Testis (tissue), 3 donors: ENCODE results near the gene TRNAU1AP. TPM values are rescaled to one million over a fixed set of nuclear protein-coding genes. Genes with fewer than 3 reads are reported as not detected.

Source experiments
- DNase-seq: peaks from one replicate; pipeline ENCODE4 v3.0.0-alpha.2; 2019
- H3K27ac ChIP-seq, 2 donors: fragments of 200-600 bp; sonication (generic); one replicate each; pipeline ENCODE4 v1.5.1; 2019
- H3K27me3 ChIP-seq: fragments of 200-600 bp; sonication (generic); one replicate; pipeline ENCODE4 v1.5.1; 2019
- H3K36me3 ChIP-seq: fragments of 200-600 bp; sonication (generic); one replicate; pipeline ENCODE4 v1.5.1; 2017; ENCODE audit warnings: low read depth; ENCODE audit errors: missing control alignments
- H3K4me1 ChIP-seq: fragments of 200-600 bp; sonication (generic); one replicate; pipeline ENCODE4 v1.5.1; 2019
- H3K4me3 ChIP-seq, 2 donors: fragments of 200-600 bp; sonication (generic); one replicate each; pipeline ENCODE4 v1.5.1; 2017 to 2019
- H3K9me3 ChIP-seq: fragments of 200-600 bp; sonication (generic); one replicate; pipeline ENCODE4 v1.5.1; 2017
- CTCF ChIP-seq, 3 experiments: fragments of 450-650 bp in 2 of 3; fragments of 200-600 bp in 1 of 3; sonication (generic) in 1 of 3; IDR thresholded peaks; one replicate each; pipeline ENCODE4 v1.5.1; 2016 to 2019; ENCODE audit warnings: antibody characterized with exemption in 3 of 3, mild to moderate bottlenecking in 2 of 3, moderate library complexity in 1 of 3
- POLR2A ChIP-seq: fragments of 450-650 bp; IDR thresholded peaks from one replicate; pipeline ENCODE4 v1.6.1; 2017; ENCODE audit warnings: antibody characterized with exemption, mild to moderate bottlenecking, moderate library complexity
- WGBS, 2 donors: methylation state at CpG; one replicate each; pipeline ENCODE4 v1.1.5; 2018; 5-methylcytosine and 5-hydroxymethylcytosine counted together
- intact Hi-C: fragments of 100-400 bp; cut with DNase I; formaldehyde crosslinking; loops from one replicate; pipeline ENCODE4 v1.15.1; 2023; ENCODE audit warnings: low total_unique reads
- polyA plus RNA-seq: library from polyadenylated mRNA; stranded (reverse); fragments of 350-450 nt; fragmentation: Illumina TruSeq; extraction: RNeasy Lipid Tissue Mini Kit (QIAGEN cat#74804); gene quantifications from one replicate; pipeline ENCODE4 v1.2.3, GENCODE V29; 2014; ENCODE audit warnings: low read depth, low replicate concordance; ENCODE audit not compliant: insufficient read depth
- small RNA-seq, 2 donors: library from RNA; depleted of rRNA; stranded (forward); fragments of <200 nt; gene quantifications; one replicate each; pipeline ENCODE3, GENCODE V24; 2016
- total RNA-seq, 2 donors: library from RNA; depleted of rRNA; stranded (reverse); fragments of >200 nt; gene quantifications; one replicate each; pipeline ENCODE4 v1.2.3, GENCODE V29; 2016

Gene TRNAU1AP
- total and polyA plus RNA-seq, 3 donors from 2014 or later, result 15.5 to 22.5 (median 19.8) TPM

- Histone ChIP-seq H3K4me1 (no peaks in the 10 kb centered on the region), H3K36me3 (no peaks in the 10 kb centered on the region), H3K27ac (no peak overlapping the region), H3K9me3 (no peaks in the 10 kb centered on the region), H3K27me3 (no peaks in the 10 kb centered on the region), H3K4me3 (no peak overlapping the region)
- TF ChIP-seq POLR2A (no peak), CTCF (IDR thresholded peaks at IDR 0.05) (no peak)
- intact Hi-C loops, result no loop called here
- 91 to 93% methylated on average over 5 of the region's 5 CpGs for WGBS, 2 donors
- DNase-seq, result no peak
These were observed 60.3 kb downstream of the TRNAU1AP start for GRCh38 chr1:28613175-28613574.

Small RNA genes within 50 kb of the gene (small RNA-seq; reads per million reads assigned to genes)
- 0 reads per million in 2 donors for gene SNORA16A
- 0 reads per million in 2 donors for gene SNORA44
- gene SNORA61, result 0 reads per million in 2 donors
- 0 reads per million in 2 donors for gene SNORA73A
- 27.9 to 39.2 reads per million in 2 donors for gene SNORA73B
- gene SNORD99, result 37,069 to 54,689 reads per million in 2 donors

Other genes starting within 250 kb of the TRNAU1AP start
- gene MED18, start 224.0 kb upstream of the TRNAU1AP start, total RNA-seq, result 10 to 100 TPM; 17.0 to 19.9 TPM
- 18.0 TPM for gene MED18, start 224.0 kb upstream of the TRNAU1AP start, polyA plus RNA-seq
- gene PHACTR4, start 183.3 kb upstream of the TRNAU1AP start, total RNA-seq, result 10 to 100 TPM; 40.9 to 51.8 TPM
- 33.1 TPM for gene PHACTR4, start 183.3 kb upstream of the TRNAU1AP start, polyA plus RNA-seq
- 10 to 100 TPM; 25.9 to 43.2 TPM for gene RCC1, start 47.0 kb upstream of the TRNAU1AP start, total RNA-seq
- 96.9 TPM for gene RCC1, start 47.0 kb upstream of the TRNAU1AP start, polyA plus RNA-seq
- gene RAB42, start 39.2 kb downstream of the TRNAU1AP start, total RNA-seq, result 1 to 10 TPM; 1.8 to 5.4 TPM
- gene RAB42, start 39.2 kb downstream of the TRNAU1AP start, polyA plus RNA-seq, result 4.6 TPM
- 10 to 100 TPM; 25.7 to 37.3 TPM for gene TAF12, start 90.0 kb downstream of the TRNAU1AP start, total RNA-seq
- 41.1 TPM for gene TAF12, start 90.0 kb downstream of the TRNAU1AP start, polyA plus RNA-seq
- not detected for gene RNU11, start 95.5 kb downstream of the TRNAU1AP start, total RNA-seq
- gene RNU11, start 95.5 kb downstream of the TRNAU1AP start, polyA plus RNA-seq, result not detected
- gene GMEB1, start 115.7 kb downstream of the TRNAU1AP start, total RNA-seq, result 10 to 100 TPM; 16.6 to 17.2 TPM
- gene GMEB1, start 115.7 kb downstream of the TRNAU1AP start, polyA plus RNA-seq, result 12.6 TPM
- gene YTHDF2, start 183.9 kb downstream of the TRNAU1AP start, total RNA-seq, result 10 to 100 TPM; 69.6 to 89.4 TPM
- 63.3 TPM for gene YTHDF2, start 183.9 kb downstream of the TRNAU1AP start, polyA plus RNA-seq